Measurements from ENCODE around the gene SLC4A11.

- TF ChIP-seq JUND (IDR thresholded peaks at IDR 0.05; ENCODE audit: low read depth, low read length) (no peak), POLR2A (IDR thresholded peaks at IDR 0.05; ENCODE audit: low read depth, low read length) (no peak), USF2 (IDR thresholded peaks at IDR 0.05; ENCODE audit: borderline replicate concordance, low read depth, low read length) (no peak), CHD2 (IDR thresholded peaks at IDR 0.05; ENCODE audit: borderline replicate concordance, low read depth, low read length) (no peak)
- TF ChIP-seq, protein P1, sequence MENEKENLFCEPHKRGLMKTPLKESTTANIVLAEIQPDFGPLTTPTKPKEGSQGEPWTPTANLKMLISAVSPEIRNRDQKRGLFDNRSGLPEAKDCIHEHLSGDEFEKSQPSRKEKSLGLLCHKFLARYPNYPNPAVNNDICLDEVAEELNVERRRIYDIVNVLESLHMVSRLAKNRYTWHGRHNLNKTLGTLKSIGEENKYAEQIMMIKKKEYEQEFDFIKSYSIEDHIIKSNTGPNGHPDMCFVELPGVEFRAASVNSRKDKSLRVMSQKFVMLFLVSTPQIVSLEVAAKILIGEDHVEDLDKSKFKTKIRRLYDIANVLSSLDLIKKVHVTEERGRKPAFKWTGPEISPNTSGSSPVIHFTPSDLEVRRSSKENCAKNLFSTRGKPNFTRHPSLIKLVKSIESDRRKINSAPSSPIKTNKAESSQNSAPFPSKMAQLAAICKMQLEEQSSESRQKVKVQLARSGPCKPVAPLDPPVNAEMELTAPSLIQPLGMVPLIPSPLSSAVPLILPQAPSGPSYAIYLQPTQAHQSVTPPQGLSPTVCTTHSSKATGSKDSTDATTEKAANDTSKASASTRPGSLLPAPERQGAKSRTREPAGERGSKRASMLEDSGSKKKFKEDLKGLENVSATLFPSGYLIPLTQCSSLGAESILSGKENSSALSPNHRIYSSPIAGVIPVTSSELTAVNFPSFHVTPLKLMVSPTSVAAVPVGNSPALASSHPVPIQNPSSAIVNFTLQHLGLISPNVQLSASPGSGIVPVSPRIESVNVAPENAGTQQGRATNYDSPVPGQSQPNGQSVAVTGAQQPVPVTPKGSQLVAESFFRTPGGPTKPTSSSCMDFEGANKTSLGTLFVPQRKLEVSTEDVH (IDR thresholded peaks at IDR 0.05; ENCODE audit: low read depth, partially characterized antibody), result no peak
These were observed 7.9 kb downstream of the SLC4A11 start for GRCh38 chr20:3231116-3231515.

All from GM12878 (cell line).